AG09309 (cell line): ENCODE measurements around the gene CTSV.
"Not testable (repeated sequence)": the region's sequence is repeated elsewhere in the genome, so short reads cannot be mapped to it uniquely, and the experiment has no call there.

Experiments
- DNase-seq: peaks from one replicate; pipeline ENCODE4 v3.0.0-alpha.2; 2010; ENCODE audit warnings: low read depth
- H3K4me3 ChIP-seq: 2 replicates; pipeline ENCODE4 v1.5.1; 2011; ENCODE audit warnings: mild to moderate bottlenecking, low read depth, low read length, moderate library complexity; ENCODE audit not compliant: control insufficient read depth
- TF ChIP-seq, protein P1 (sequence below): IDR thresholded peaks from 2 replicates; pipeline ENCODE4 v1.5.1; 2011; ENCODE audit warnings: mild to moderate bottlenecking, low read depth, low read length, inconsistent platforms; ENCODE audit not compliant: insufficient read depth, control insufficient read depth; ENCODE audit errors: missing control alignments

CTSV gene

DNA sequence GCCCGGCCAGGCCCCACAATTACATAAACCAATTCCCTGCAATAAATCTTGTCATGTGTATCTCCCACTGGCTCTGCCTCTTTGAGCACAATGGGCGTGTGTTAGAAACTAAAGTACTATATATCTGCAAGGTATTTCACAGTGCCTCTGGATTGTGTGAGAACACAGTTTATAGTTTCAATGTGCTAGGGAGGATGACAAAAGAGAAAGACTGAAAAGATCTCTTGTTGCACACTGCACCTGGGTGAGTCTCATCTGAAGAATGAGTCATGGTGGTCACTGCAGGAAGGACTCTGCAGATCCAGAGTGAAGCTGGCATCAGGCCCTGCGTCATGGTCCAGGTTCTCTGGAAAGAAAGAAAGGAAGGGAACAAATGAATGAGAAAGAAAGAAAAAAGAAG, 20.7 kb upstream of the CTSV start:
- TF ChIP-seq, protein P1, sequence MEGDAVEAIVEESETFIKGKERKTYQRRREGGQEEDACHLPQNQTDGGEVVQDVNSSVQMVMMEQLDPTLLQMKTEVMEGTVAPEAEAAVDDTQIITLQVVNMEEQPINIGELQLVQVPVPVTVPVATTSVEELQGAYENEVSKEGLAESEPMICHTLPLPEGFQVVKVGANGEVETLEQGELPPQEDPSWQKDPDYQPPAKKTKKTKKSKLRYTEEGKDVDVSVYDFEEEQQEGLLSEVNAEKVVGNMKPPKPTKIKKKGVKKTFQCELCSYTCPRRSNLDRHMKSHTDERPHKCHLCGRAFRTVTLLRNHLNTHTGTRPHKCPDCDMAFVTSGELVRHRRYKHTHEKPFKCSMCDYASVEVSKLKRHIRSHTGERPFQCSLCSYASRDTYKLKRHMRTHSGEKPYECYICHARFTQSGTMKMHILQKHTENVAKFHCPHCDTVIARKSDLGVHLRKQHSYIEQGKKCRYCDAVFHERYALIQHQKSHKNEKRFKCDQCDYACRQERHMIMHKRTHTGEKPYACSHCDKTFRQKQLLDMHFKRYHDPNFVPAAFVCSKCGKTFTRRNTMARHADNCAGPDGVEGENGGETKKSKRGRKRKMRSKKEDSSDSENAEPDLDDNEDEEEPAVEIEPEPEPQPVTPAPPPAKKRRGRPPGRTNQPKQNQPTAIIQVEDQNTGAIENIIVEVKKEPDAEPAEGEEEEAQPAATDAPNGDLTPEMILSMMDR = no peak
- DNase-seq = no peak
- H3K4me3 ChIP-seq = no peak overlapping the region

DNA sequence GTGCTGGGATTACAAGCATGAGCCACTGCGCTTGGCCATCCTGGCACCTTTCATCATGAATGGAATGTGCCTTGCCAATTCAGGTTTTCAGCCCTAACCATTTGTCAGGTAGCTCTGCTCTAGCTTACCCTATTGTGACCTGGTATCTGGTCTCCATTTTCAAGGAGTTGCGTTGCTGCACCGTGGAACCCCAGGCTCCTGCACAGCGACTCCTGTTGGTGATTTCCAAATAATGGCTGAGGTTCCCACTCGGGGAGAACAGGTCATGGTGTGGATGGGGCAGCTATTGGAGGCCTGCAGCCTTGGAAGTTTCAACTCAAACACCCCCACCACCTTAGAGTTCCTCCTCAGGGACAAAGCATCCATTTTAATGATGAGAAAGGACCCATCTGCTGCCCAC, 18.7 kb upstream of the CTSV start:
- H3K4me3 ChIP-seq = no peak overlapping the region
- no peak for DNase-seq
- TF ChIP-seq, protein P1 = no peak

DNA sequence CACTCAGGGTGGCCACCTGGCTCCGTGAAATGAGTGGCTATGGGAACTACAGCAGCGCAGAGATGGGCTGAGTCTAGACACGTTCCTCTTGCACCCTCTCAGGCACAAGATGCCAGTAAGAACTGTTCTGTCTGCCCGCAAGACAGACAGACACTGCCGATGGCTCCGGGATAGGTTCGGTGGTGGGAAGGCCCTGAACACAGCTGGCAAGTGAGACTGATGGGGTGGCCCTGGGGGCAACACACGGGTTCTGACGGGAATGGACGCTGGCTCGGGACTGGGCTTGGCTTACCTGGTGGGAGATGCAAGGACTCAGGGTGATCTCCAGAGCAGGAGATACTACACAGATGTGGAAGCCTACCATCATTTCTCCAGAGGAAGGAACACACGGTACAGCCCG, 16.9 kb upstream of the CTSV start:
- not testable (repeated sequence) for DNase-seq, H3K4me3 ChIP-seq

DNA sequence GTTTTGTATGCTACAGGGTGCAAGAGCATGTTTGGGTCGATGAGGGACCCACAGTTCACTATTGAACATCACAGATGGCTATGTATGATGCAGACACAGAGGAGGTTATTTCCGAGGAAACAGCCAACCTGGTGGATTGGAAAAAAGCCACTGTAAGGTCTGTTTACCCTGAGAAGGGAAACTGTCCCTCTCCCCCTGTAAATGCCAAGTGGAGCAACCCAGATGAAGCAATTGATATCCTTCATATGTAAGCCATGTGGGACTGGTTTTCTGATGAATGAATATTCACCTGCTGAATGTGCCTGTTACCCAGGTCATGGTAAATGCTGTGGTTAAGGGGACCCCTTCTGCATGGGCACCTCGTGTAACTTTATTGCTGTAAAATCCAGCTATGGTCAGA, 14.8 kb upstream of the CTSV start:
- TF ChIP-seq, protein P1 = no peak
- H3K4me3 ChIP-seq = no peak overlapping the region
- DNase-seq = no peak

DNA sequence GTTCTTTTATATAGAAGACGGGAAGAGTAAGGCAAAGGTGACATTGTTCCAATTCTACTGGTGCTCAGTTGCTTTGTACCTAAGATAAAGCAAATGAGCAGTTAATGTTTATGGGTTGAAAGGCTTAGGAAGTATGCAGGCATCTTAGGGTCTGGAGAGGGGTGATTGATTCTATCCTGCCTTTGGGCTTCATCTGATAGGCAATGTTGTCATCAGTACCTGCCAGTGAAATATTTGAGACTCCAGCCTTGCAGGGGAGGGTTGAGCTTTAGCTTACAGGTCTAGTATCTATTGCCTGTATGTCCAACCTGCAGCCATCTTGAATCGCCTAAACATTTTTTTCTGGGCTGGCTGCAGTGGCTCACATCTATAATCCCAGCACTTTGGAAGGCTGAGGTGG, 13.8 kb upstream of the CTSV start:
- no peak for DNase-seq
- no peak overlapping the region for H3K4me3 ChIP-seq

DNA sequence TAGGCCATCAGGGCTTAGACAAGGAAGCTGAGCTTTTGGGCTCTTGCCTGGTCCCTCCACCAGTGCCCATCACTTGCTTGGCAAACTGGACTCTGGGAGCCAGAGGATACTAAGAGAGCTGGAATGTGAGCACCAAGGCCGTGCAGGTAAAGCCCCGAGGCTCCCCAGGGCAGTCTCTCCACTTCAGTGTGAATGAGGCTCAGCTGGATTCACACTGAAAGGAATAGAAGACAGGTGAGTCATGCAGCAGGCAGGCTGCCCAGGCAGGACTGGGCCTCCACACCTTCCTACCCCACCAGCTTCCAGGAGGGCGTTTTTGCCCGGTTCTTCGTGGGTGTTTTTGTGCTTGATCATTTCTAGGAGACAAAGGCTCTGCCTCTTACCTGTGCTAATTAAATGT, 7.3 kb upstream of the CTSV start:
- TF ChIP-seq, protein P1 = no peak
- no peak overlapping the region for H3K4me3 ChIP-seq
- DNase-seq = no peak

More for the DNA sequence above, 13.8 kb upstream of the CTSV start:
- TF ChIP-seq, protein P1 = no peak

DNA sequence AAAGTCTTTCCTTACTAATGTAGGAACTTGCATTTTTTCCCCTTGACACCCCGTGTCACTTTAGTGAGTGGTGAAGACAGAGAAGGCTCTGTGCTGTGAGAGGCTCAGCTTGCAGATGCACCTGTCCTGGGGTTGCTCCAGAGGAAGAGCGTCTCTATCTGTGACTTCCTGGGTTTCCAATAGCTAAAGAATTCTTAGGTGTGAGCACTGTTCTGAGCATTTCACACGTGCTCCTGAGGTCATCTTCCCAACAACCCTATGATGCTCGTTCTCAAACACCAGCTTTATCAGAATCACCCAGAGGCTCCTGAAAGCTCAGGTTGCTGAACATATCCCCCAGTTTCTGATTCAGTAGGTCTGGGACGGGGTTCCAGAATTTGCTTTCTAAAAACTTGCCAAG, 6.4 kb upstream of the CTSV start:
- H3K4me3 ChIP-seq = no peak overlapping the region
- TF ChIP-seq, protein P1 = no peak
- no peak for DNase-seq
